ENCODE data around the gene PLXNB1. TPM values are rescaled to one million over a fixed set of nuclear protein-coding genes. Genes with fewer than 3 reads are reported as not detected.

Gene PLXNB1
- total and polyA plus RNA-seq, 2 donors: 22.7 to 65.7 TPM

GRCh38 chr3:48415251-48415953 lies 14.5 kb downstream of the PLXNB1 start:
- Histone ChIP-seq H3K4me1 (ENCODE audit: insufficient read depth) (no peaks in the 10 kb centered on the region), H3K36me3 (ENCODE audit: insufficient read depth) (peaks cover 2% of the 10 kb centered on the region), H3K27ac (ENCODE audit: low read depth) (no peak overlapping the region), H3K4me3 (ENCODE audit: low read depth, low read length) (no peak overlapping the region)
- 89% methylated on average over 24 of the region's 24 CpGs for WGBS
- no peak for DNase-seq (ENCODE audit: extremely low spot score)

GRCh38 chr3:48414376-48415250 lies 15.3 kb downstream of the PLXNB1 start:
- 85% methylated on average over 25 of the region's 25 CpGs for WGBS
- Histone ChIP-seq H3K4me3 (ENCODE audit: low read depth, low read length) (no peak overlapping the region), H3K36me3 (ENCODE audit: insufficient read depth) (peaks cover 2% of the 10 kb centered on the region), H3K4me1 (ENCODE audit: insufficient read depth) (no peaks in the 10 kb centered on the region), H3K27ac (ENCODE audit: low read depth) (no peak overlapping the region)
- no peak for DNase-seq (ENCODE audit: extremely low spot score)

GRCh38 chr3:48413611-48414010 lies 16.3 kb downstream of the PLXNB1 start:
- Histone ChIP-seq H3K36me3 (ENCODE audit: insufficient read depth) (peaks cover 2% of the 10 kb centered on the region), H3K4me1 (ENCODE audit: insufficient read depth) (no peaks in the 10 kb centered on the region), H3K27ac (ENCODE audit: low read depth) (no peak overlapping the region), H3K4me3 (ENCODE audit: low read depth, low read length) (no peak overlapping the region)
- DNase-seq (ENCODE audit: extremely low spot score): no peak
- 93% methylated on average over 14 of the region's 14 CpGs for WGBS

- 84% methylated on average over 8 of the region's 8 CpGs for WGBS
- Histone ChIP-seq H3K27ac (ENCODE audit: low read depth) (no peak overlapping the region), H3K36me3 (ENCODE audit: insufficient read depth) (peaks cover 2% of the 10 kb centered on the region), H3K4me1 (ENCODE audit: insufficient read depth) (no peaks in the 10 kb centered on the region), H3K4me3 (ENCODE audit: low read depth, low read length) (no peak overlapping the region)
- no peak for DNase-seq (ENCODE audit: extremely low spot score)
Observed at GRCh38 chr3:48413086-48413485, 16.8 kb downstream of the PLXNB1 start.

- H3K27ac ChIP-seq (ENCODE audit: low read depth): no peak overlapping the region
- 94% methylated on average over 19 of the region's 19 CpGs for WGBS
- no peak overlapping the region for H3K4me3 ChIP-seq (ENCODE audit: low read depth, low read length)
- H3K36me3 ChIP-seq (ENCODE audit: insufficient read depth): peaks cover 2% of the 10 kb centered on the region
- no peak for DNase-seq (ENCODE audit: extremely low spot score)
- no peaks in the 10 kb centered on the region for H3K4me1 ChIP-seq (ENCODE audit: insufficient read depth)
Observed at GRCh38 chr3:48412375-48413001, 17.4 kb downstream of the PLXNB1 start.

GRCh38 chr3:48411606-48412374 lies 18.1 kb downstream of the PLXNB1 start:
- Histone ChIP-seq H3K4me1 (ENCODE audit: insufficient read depth) (no peaks in the 10 kb centered on the region), H3K27ac (ENCODE audit: low read depth) (no peak overlapping the region), H3K36me3 (ENCODE audit: insufficient read depth) (peaks cover 2% of the 10 kb centered on the region), H3K4me3 (ENCODE audit: low read depth, low read length) (no peak overlapping the region)
- 93% methylated on average over 11 of the region's 11 CpGs for WGBS
- DNase-seq (ENCODE audit: extremely low spot score): no peak

GRCh38 chr3:48411041-48411588 lies 18.8 kb downstream of the PLXNB1 start:
- Histone ChIP-seq H3K4me1 (ENCODE audit: insufficient read depth) (no peaks in the 10 kb centered on the region), H3K27ac (ENCODE audit: low read depth) (no peak overlapping the region), H3K36me3 (ENCODE audit: insufficient read depth) (peaks cover 2% of the 10 kb centered on the region), H3K4me3 (ENCODE audit: low read depth, low read length) (no peak overlapping the region)
- no peak for DNase-seq (ENCODE audit: extremely low spot score)
- 94% methylated on average over 9 of the region's 9 CpGs for WGBS

GRCh38 chr3:48410205-48411040 lies 19.5 kb downstream of the PLXNB1 start:
- no peaks in the 10 kb centered on the region for H3K4me1 ChIP-seq (ENCODE audit: insufficient read depth)
- WGBS: 95% methylated on average over 16 of the region's 16 CpGs
- H3K36me3 ChIP-seq (ENCODE audit: insufficient read depth): peaks cover 2% of the 10 kb centered on the region
- no peak for DNase-seq (ENCODE audit: extremely low spot score)
- H3K27ac ChIP-seq (ENCODE audit: low read depth): no peak overlapping the region
- H3K4me3 ChIP-seq (ENCODE audit: low read depth, low read length): no peak overlapping the region

- WGBS: 92% methylated on average over 31 of the region's 31 CpGs
- no peak overlapping the region for H3K4me3 ChIP-seq (ENCODE audit: low read depth, low read length)
- peaks cover 2% of the 10 kb centered on the region for H3K36me3 ChIP-seq (ENCODE audit: insufficient read depth)
- no peak for DNase-seq (ENCODE audit: extremely low spot score)
- no peak overlapping the region for H3K27ac ChIP-seq (ENCODE audit: low read depth)
- H3K4me1 ChIP-seq (ENCODE audit: insufficient read depth): no peaks in the 10 kb centered on the region
Observed at GRCh38 chr3:48409291-48410201, 20.3 kb downstream of the PLXNB1 start.

- H3K27ac ChIP-seq (ENCODE audit: low read depth): no peak overlapping the region
- no peak overlapping the region for H3K4me3 ChIP-seq (ENCODE audit: low read depth, low read length)
- DNase-seq (ENCODE audit: extremely low spot score): no peak
- H3K36me3 ChIP-seq (ENCODE audit: insufficient read depth): peaks cover 2% of the 10 kb centered on the region
- H3K4me1 ChIP-seq (ENCODE audit: insufficient read depth): no peaks in the 10 kb centered on the region
- WGBS: 86% methylated on average over 4 of the region's 4 CpGs
Observed at GRCh38 chr3:48408823-48409281, 21.0 kb downstream of the PLXNB1 start.

GRCh38 chr3:48407542-48408099 lies 22.3 kb downstream of the PLXNB1 start:
- Histone ChIP-seq H3K36me3 (ENCODE audit: insufficient read depth) (peaks cover 1% of the 10 kb centered on the region), H3K4me1 (ENCODE audit: insufficient read depth) (no peaks in the 10 kb centered on the region), H3K4me3 (ENCODE audit: low read depth, low read length) (no peak overlapping the region), H3K27ac (ENCODE audit: low read depth) (no peak overlapping the region)
- DNase-seq (ENCODE audit: extremely low spot score): no peak
- WGBS: 93% methylated on average over 8 of the region's 8 CpGs

Measured in urinary bladder (tissue), 4 donors.